HL-60 (cell line): Measurements from ENCODE around the gene ARMH1.

ENCODE experiments used
- REST ChIP-seq: IDR thresholded peaks from 2 replicates; pipeline ENCODE4 v1.6.1; 2012; ENCODE audit warnings: low read depth; ENCODE audit not compliant: insufficient replicate concordance
- TF ChIP-seq, protein P1 (sequence below): IDR thresholded peaks from one replicate; pipeline ENCODE4 v1.5.1; 2011; ENCODE audit warnings: low read length, control low read depth, inconsistent platforms; ENCODE audit not compliant: insufficient read depth

- TF ChIP-seq REST = no peak
- TF ChIP-seq, protein P1, sequence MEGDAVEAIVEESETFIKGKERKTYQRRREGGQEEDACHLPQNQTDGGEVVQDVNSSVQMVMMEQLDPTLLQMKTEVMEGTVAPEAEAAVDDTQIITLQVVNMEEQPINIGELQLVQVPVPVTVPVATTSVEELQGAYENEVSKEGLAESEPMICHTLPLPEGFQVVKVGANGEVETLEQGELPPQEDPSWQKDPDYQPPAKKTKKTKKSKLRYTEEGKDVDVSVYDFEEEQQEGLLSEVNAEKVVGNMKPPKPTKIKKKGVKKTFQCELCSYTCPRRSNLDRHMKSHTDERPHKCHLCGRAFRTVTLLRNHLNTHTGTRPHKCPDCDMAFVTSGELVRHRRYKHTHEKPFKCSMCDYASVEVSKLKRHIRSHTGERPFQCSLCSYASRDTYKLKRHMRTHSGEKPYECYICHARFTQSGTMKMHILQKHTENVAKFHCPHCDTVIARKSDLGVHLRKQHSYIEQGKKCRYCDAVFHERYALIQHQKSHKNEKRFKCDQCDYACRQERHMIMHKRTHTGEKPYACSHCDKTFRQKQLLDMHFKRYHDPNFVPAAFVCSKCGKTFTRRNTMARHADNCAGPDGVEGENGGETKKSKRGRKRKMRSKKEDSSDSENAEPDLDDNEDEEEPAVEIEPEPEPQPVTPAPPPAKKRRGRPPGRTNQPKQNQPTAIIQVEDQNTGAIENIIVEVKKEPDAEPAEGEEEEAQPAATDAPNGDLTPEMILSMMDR = no peak
Observed at GRCh38 chr1:44678626-44679025, 4.1 kb downstream of the ARMH1 start.
